Eye (tissue), 1 donor: ENCODE data around the gene CDK2.

Experiments used
- DNase-seq: peaks from one replicate; pipeline ENCODE4 v3.0.0-alpha.2; 2015

Gene CDK2

GRCh38 chr12:56017181-56017580, 50.6 kb downstream of the CDK2 start:
- no peak for DNase-seq

GRCh38 chr12:56018356-56018755, 51.7 kb downstream of the CDK2 start:
- DNase-seq, result no peak

- peak; percentile 95 for DNase-seq
These were observed 54.0 kb downstream of the CDK2 start, which contains the start of gene IKZF4 for GRCh38 chr12:56020423-56021184. TSS of gene IKZF4 (plus strand) at chr12:56021043. CDS start at chr12:56021494, 451 bp downstream.

DNA sequence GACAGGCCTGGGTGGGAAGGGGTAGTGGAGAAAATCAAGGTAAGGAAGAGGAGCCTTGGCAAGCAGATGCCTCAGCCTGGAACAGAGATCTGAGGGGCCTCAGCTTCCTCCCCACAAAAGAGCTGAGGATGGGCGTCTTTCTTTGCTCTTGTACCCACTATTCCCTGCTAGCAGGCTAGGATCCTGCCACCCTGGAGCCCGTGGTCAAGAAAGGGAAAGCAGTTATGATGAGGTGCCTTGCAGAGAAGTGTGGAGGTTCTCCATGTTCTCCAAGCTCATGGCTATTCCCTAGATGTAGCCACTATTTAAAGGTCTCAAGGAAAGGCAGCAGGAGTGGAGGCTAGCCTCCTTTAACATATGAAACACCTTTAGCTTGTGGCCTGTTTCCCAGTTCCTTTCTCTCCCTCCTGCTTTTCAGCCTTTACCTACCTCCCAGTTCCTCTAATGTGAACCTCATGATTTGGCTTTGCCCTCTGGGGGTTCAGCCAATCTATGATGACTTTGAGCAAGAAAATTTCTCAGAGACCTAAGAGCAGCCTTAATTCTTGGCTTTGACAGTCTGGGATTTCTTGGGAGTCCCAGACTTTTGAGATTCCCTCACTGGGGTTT, 55.4 kb downstream of the CDK2 start:
- DNase-seq, result peak; percentile 56
